ENCODE measurements around the gene MCC.

MCC gene

GRCh38 chr5:113102121-113102531 is 386.1 kb downstream of the MCC start:
- no peak overlapping the region for H3K27ac ChIP-seq
- TF ChIP-seq ZFX (IDR thresholded peaks at IDR 0.05) (no peak), CTCF (conservative IDR thresholded peaks at IDR 0.05) (no peak)

- TF ChIP-seq ZFX (IDR thresholded peaks at IDR 0.05) = no peak
- TF ChIP-seq CTCF (conservative IDR thresholded peaks at IDR 0.05) = no peak
- no peak overlapping the region for H3K27ac ChIP-seq
These were observed 387.3 kb downstream of the MCC start for GRCh38 chr5:113100981-113101380.

GRCh38 chr5:113099822-113100221 is 388.4 kb downstream of the MCC start:
- no peak overlapping the region for H3K27ac ChIP-seq
- TF ChIP-seq CTCF (conservative IDR thresholded peaks at IDR 0.05) (no peak), ZFX (IDR thresholded peaks at IDR 0.05) (no peak)

- TF ChIP-seq ZFX (IDR thresholded peaks at IDR 0.05) (no peak), CTCF (conservative IDR thresholded peaks at IDR 0.05) (no peak)
- no peak overlapping the region for H3K27ac ChIP-seq
These were observed 389.9 kb downstream of the MCC start for GRCh38 chr5:113098378-113098777.

GRCh38 chr5:113095831-113096230 is 392.4 kb downstream of the MCC start:
- no peak overlapping the region for H3K27ac ChIP-seq
- TF ChIP-seq ZFX (IDR thresholded peaks at IDR 0.05) (no peak), CTCF (conservative IDR thresholded peaks at IDR 0.05) (no peak)

GRCh38 chr5:113093558-113093957 is 394.7 kb downstream of the MCC start:
- TF ChIP-seq ZFX (IDR thresholded peaks at IDR 0.05) (no peak), CTCF (conservative IDR thresholded peaks at IDR 0.05) (no peak)
- H3K27ac ChIP-seq = no peak overlapping the region

- TF ChIP-seq ZFX (IDR thresholded peaks at IDR 0.05) = no peak
- no peak overlapping the region for H3K27ac ChIP-seq
These were observed 395.6 kb downstream of the MCC start for GRCh38 chr5:113092683-113093082.

- no peak for TF ChIP-seq CTCF (conservative IDR thresholded peaks at IDR 0.05)
- TF ChIP-seq ZFX (IDR thresholded peaks at IDR 0.05) = no peak
- no peak overlapping the region for H3K27ac ChIP-seq
These were observed 396.6 kb downstream of the MCC start for GRCh38 chr5:113091622-113092021.
